Measurements from ENCODE around the gene PLXNA4.

PLXNA4 gene

GRCh38 chr7:132528695-132529094, 47.6 kb downstream of the PLXNA4 start:
- ChIA-PET CTCF (no interaction called here), POLR2A (no interaction called here)
- no peak for DNase-seq (ENCODE audit: extremely low spot score)
- TF ChIP-seq FOXM1 (IDR thresholded peaks at IDR 0.05; ENCODE audit: borderline replicate concordance) (no peak), FOXK2 (IDR thresholded peaks at IDR 0.05) (no peak), L3MBTL2 (conservative IDR thresholded peaks at IDR 0.05) (no peak), ZNF384 (IDR thresholded peaks at IDR 0.05) (no peak), ARNT (IDR thresholded peaks at IDR 0.05) (no peak), FOXA1 (IDR thresholded peaks at IDR 0.05) (no peak), NFRKB (IDR thresholded peaks at IDR 0.05) (no peak), ELF4 (IDR thresholded peaks at IDR 0.05) (no peak), TARDBP (IDR thresholded peaks at IDR 0.05) (no peak), PKNOX1 (IDR thresholded peaks at IDR 0.05) (no peak), LEF1 (IDR thresholded peaks at IDR 0.05; ENCODE audit: borderline replicate concordance) (no peak), CTBP1 (IDR thresholded peaks at IDR 0.05; ENCODE audit: borderline replicate concordance) (no peak), SP1 (IDR thresholded peaks at IDR 0.05) (no peak), BHLHE40 (IDR thresholded peaks at IDR 0.05; ENCODE audit: borderline replicate concordance) (no peak), SUZ12 (IDR thresholded peaks at IDR 0.05) (no peak), HDGF (IDR thresholded peaks at IDR 0.05; ENCODE audit: borderline replicate concordance) (no peak)

GRCh38 chr7:132527467-132528410, 48.5 kb downstream of the PLXNA4 start:
- ChIA-PET CTCF (no interaction called here), POLR2A (no interaction called here)
- DNase-seq (ENCODE audit: extremely low spot score): no peak
- TF ChIP-seq L3MBTL2 (conservative IDR thresholded peaks at IDR 0.05) (no peak), PKNOX1 (IDR thresholded peaks at IDR 0.05) (no peak), LEF1 (IDR thresholded peaks at IDR 0.05; ENCODE audit: borderline replicate concordance) (no peak), BHLHE40 (IDR thresholded peaks at IDR 0.05; ENCODE audit: borderline replicate concordance) (no peak), FOXA1 (IDR thresholded peaks at IDR 0.05) (no peak), SUZ12 (IDR thresholded peaks at IDR 0.05) (no peak), ELF4 (IDR thresholded peaks at IDR 0.05) (no peak), CTBP1 (IDR thresholded peaks at IDR 0.05; ENCODE audit: borderline replicate concordance) (no peak), TARDBP (IDR thresholded peaks at IDR 0.05) (no peak)

GRCh38 chr7:132526111-132526740, 50.0 kb downstream of the PLXNA4 start:
- POLR2A ChIA-PET: no interaction called here
- DNase-seq (ENCODE audit: extremely low spot score): no peak
- CTCF ChIA-PET: interaction anchor here (0.7 kb wide), 1 partner anchor 23 kb away, joined by 3 read pairs; no protein-coding TSS in a partner anchor

GRCh38 chr7:132521423-132521822, 54.8 kb downstream of the PLXNA4 start:
- ChIA-PET CTCF (no interaction called here), POLR2A (no interaction called here)
- no peak for DNase-seq (ENCODE audit: extremely low spot score)
- TF ChIP-seq ELF4 (IDR thresholded peaks at IDR 0.05) (no peak), SUZ12 (IDR thresholded peaks at IDR 0.05) (no peak), NFRKB (IDR thresholded peaks at IDR 0.05) (no peak), HDGF (IDR thresholded peaks at IDR 0.05; ENCODE audit: borderline replicate concordance) (no peak), SP1 (IDR thresholded peaks at IDR 0.05) (no peak)

More at GRCh38 chr7:132526111-132526740, 50.0 kb downstream of the PLXNA4 start:
- TF ChIP-seq TARDBP (IDR thresholded peaks at IDR 0.05): no peak
- no peak for TF ChIP-seq ZNF384 (IDR thresholded peaks at IDR 0.05)
- no peak for TF ChIP-seq NFRKB (IDR thresholded peaks at IDR 0.05)
- TF ChIP-seq ARNT (IDR thresholded peaks at IDR 0.05): no peak
- TF ChIP-seq BHLHE40 (IDR thresholded peaks at IDR 0.05; ENCODE audit: borderline replicate concordance): no peak
- no peak for TF ChIP-seq L3MBTL2 (conservative IDR thresholded peaks at IDR 0.05)

- TF ChIP-seq FOXK2 (IDR thresholded peaks at IDR 0.05) (no peak), HDGF (IDR thresholded peaks at IDR 0.05; ENCODE audit: borderline replicate concordance) (no peak), ELF4 (IDR thresholded peaks at IDR 0.05) (no peak), CTBP1 (IDR thresholded peaks at IDR 0.05; ENCODE audit: borderline replicate concordance) (no peak), TARDBP (IDR thresholded peaks at IDR 0.05) (no peak), L3MBTL2 (conservative IDR thresholded peaks at IDR 0.05) (no peak), SUZ12 (IDR thresholded peaks at IDR 0.05) (no peak), PKNOX1 (IDR thresholded peaks at IDR 0.05) (no peak), NFRKB (IDR thresholded peaks at IDR 0.05) (no peak), LEF1 (IDR thresholded peaks at IDR 0.05; ENCODE audit: borderline replicate concordance) (no peak), ZNF384 (IDR thresholded peaks at IDR 0.05) (no peak), SP1 (IDR thresholded peaks at IDR 0.05) (no peak), ARNT (IDR thresholded peaks at IDR 0.05) (no peak), FOXM1 (IDR thresholded peaks at IDR 0.05; ENCODE audit: borderline replicate concordance) (no peak), FOXA1 (IDR thresholded peaks at IDR 0.05) (no peak), BHLHE40 (IDR thresholded peaks at IDR 0.05; ENCODE audit: borderline replicate concordance) (no peak)
- ChIA-PET CTCF (no interaction called here), POLR2A (no interaction called here)
Observed at GRCh38 chr7:132520591-132521280, 55.5 kb downstream of the PLXNA4 start.

More at GRCh38 chr7:132520591-132521280, 55.5 kb downstream of the PLXNA4 start:
- DNase-seq (ENCODE audit: extremely low spot score): no peak
